Activated CD8-positive, alpha-beta T cell treated with anti-CD3 and anti-CD28 coated beads, Interleukin-2, amount 10 ng/mL, durations not matched to agents 7 days and 5 days (primary cell): ENCODE measurements around the gene RPL22L1. TPM values are rescaled to one million over a fixed set of nuclear protein-coding genes. Genes with fewer than 3 reads are reported as not detected.

Source experiments
- ATAC-seq: fragments of 150-1000 bp; cut with Tn5 transposase; one replicate; pipeline ENCODE4 v1.10.0; 2021; ENCODE audit warnings: moderate library complexity
- CTCF ChIA-PET: fragments of 350-600 bp; sonication (Branson Sonifier 250); formaldehyde crosslinking; loops from one replicate; lab custom pipeline; 2021; ENCODE audit warnings: antibody characterized with exemption; lab: Charles Lee
- POLR2A ChIA-PET: fragments of 350-600 bp; sonication (Branson Sonifier 250); formaldehyde crosslinking; loops from one replicate; lab custom pipeline; 2021; ENCODE audit warnings: antibody characterized with exemption; lab: Charles Lee
- DNase-seq: peaks from one replicate; pipeline ENCODE4 v3.0.0-alpha.2; 2020
- H3K27ac Mint-ChIP-seq: one replicate; pipeline ENCODE4 v1.8.0; 2021; ENCODE audit warnings: mild to moderate bottlenecking, mixed read lengths
- H3K27me3 Mint-ChIP-seq: one replicate; pipeline ENCODE4 v1.8.0; 2021; ENCODE audit warnings: low read depth, mixed read lengths
- H3K36me3 Mint-ChIP-seq: one replicate; pipeline ENCODE4 v1.8.0; 2021; ENCODE audit warnings: low read depth, mixed read lengths
- H3K4me1 Mint-ChIP-seq: one replicate; pipeline ENCODE4 v1.8.0; 2021; ENCODE audit warnings: low read depth, mixed read lengths
- H3K4me3 Mint-ChIP-seq: one replicate; pipeline ENCODE4 v1.8.0; 2021; ENCODE audit warnings: mild to moderate bottlenecking, mixed read lengths
- H3K9me3 Mint-ChIP-seq: one replicate; pipeline ENCODE4 v1.8.0; 2022; ENCODE audit warnings: mixed read lengths; ENCODE audit not compliant: insufficient read depth
- total RNA-seq, 2 experiments: library from RNA; stranded (reverse); gene quantifications; one replicate each; pipeline ENCODE4 v1.2.3, GENCODE V29; 2021

Gene RPL22L1
- total RNA-seq, 2 experiments from 2014 or later, result 80.3 to 89.3 TPM

- POLR2A ChIA-PET, result no interaction called here
- Mint-ChIP-seq H3K4me3 (no peak overlapping the region), H3K4me1 (no peaks in the 10 kb centered on the region), H3K27me3 (peaks cover 2% of the 10 kb centered on the region), H3K36me3 (peaks cover 2% of the 10 kb centered on the region), H3K27ac (no peak overlapping the region), H3K9me3 (no peaks in the 10 kb centered on the region)
- no peak for DNase-seq
- CTCF ChIA-PET, result no interaction called here
- no peak for ATAC-seq
Measured at GRCh38 chr3:170876537-170876936, 6.5 kb upstream of the RPL22L1 start.

DNA sequence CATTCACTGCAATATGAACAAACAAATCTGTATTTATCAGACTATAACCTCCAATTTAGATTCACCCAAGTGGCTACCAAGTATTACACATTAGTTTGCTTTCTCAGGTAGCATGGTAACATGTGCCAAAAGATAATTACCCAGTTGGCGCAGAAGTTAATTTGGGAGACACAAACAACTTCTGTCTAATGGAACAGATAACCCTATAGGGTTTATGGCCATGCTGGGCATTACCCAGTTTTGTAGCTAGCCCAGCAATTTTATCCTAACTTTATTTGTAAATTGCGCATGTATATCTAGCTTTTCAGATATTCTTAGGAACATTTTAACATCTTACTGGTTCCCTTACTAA lies 780 bp downstream of the RPL22L1 start:
- POLR2A ChIA-PET, result interaction anchor here (0.8 to 3.0 kb wide), 6 partner anchors 11 to 1096 kb away, joined by 3 to 31 read pairs (median 4); partner anchors contain the start of genes EIF5A2 and MYNN
- peak overlapping the region; percentile 85 for H3K4me3 Mint-ChIP-seq

GRCh38 chr3:170868577-170869238 lies 1.3 kb downstream of the RPL22L1 start:
- peaks cover 26% of the 10 kb centered on the region for H3K4me1 Mint-ChIP-seq
- H3K36me3 Mint-ChIP-seq, result peaks cover 41% of the 10 kb centered on the region

More for the DNA sequence above, 780 bp downstream of the RPL22L1 start:
- H3K27me3 Mint-ChIP-seq, result no peaks in the 10 kb centered on the region
- peaks cover 26% of the 10 kb centered on the region for H3K4me1 Mint-ChIP-seq
- peak overlapping the region; percentile 95 for H3K27ac Mint-ChIP-seq
- H3K36me3 Mint-ChIP-seq, result peaks cover 41% of the 10 kb centered on the region
- H3K9me3 Mint-ChIP-seq, result no peaks in the 10 kb centered on the region
- CTCF ChIA-PET, result interaction anchor here (0.9 to 1.2 kb wide), 6 partner anchors 17 to 455 kb away, joined by 3 to 6 read pairs (median 3); partner anchors contain the start of gene EIF5A2
- DNase-seq, result no peak
- ATAC-seq, result no peak

GRCh38 chr3:170867143-170867937 lies 2.7 kb downstream of the RPL22L1 start:
- POLR2A ChIA-PET, result interaction anchor here (3.0 kb wide), 1 partner anchor 42 kb away, joined by 31 read pairs; the partner anchor contains the start of gene EIF5A2
- H3K27me3 Mint-ChIP-seq, result no peaks in the 10 kb centered on the region
- H3K27ac Mint-ChIP-seq, result peak overlapping the region; percentile 56
- peaks cover 41% of the 10 kb centered on the region for H3K36me3 Mint-ChIP-seq
- no peak for ATAC-seq
- CTCF ChIA-PET, result interaction anchor here (2.3 kb wide), 1 partner anchor 56 kb away, joined by 9 read pairs; no protein-coding TSS in a partner anchor
- no peak for DNase-seq
- peaks cover 26% of the 10 kb centered on the region for H3K4me1 Mint-ChIP-seq
- no peaks in the 10 kb centered on the region for H3K9me3 Mint-ChIP-seq
- peak overlapping the region; percentile 59 for H3K4me3 Mint-ChIP-seq

More at GRCh38 chr3:170868577-170869238, 1.3 kb downstream of the RPL22L1 start:
- Mint-ChIP-seq H3K4me3 (peak overlapping the region; percentile 85), H3K27me3 (no peaks in the 10 kb centered on the region), H3K27ac (peak overlapping the region; percentile 95), H3K9me3 (no peaks in the 10 kb centered on the region)
- ChIA-PET CTCF (interaction anchor here (0.9 to 1.2 kb wide), 4 partner anchors 16 to 455 kb away, joined by 3 read pairs; partner anchors contain the start of gene EIF5A2), POLR2A (interaction anchor here (1.4 to 3.0 kb wide), 3 partner anchors 41 to 1096 kb away, joined by 4 to 31 read pairs (median 6); partner anchors contain the start of genes EIF5A2 and MYNN)
- DNase-seq (no peak), ATAC-seq (no peak)

DNA sequence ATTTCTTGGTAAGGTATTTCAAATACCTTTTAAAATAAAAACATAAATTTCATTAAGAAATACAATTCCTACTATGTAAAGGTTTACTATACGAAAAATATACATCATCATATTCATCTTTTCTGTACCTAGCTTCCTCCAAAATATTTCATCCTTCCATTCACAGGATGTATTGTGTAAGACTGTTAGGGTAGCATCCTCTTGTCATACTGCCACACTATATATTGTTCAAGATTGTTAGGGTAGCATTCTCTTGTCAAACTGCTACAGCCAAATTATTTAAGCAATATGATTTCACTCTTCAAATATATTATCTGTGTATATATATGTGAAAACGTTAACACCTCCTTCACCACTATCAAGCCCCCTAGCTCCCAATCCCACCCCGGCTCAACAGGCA lies 3.5 kb downstream of the RPL22L1 start:
- peaks cover 38% of the 10 kb centered on the region for H3K36me3 Mint-ChIP-seq
- H3K9me3 Mint-ChIP-seq, result no peaks in the 10 kb centered on the region
- CTCF ChIA-PET, result interaction anchor here (0.9 to 2.3 kb wide), 2 partner anchors 53 to 55 kb away, joined by 3 to 9 read pairs; no protein-coding TSS in a partner anchor
- DNase-seq, result no peak
- peaks cover 26% of the 10 kb centered on the region for H3K4me1 Mint-ChIP-seq
- H3K4me3 Mint-ChIP-seq, result no peak overlapping the region
- no peak overlapping the region for H3K27ac Mint-ChIP-seq
- H3K27me3 Mint-ChIP-seq, result no peaks in the 10 kb centered on the region
- POLR2A ChIA-PET, result no interaction called here
- no peak for ATAC-seq

DNA sequence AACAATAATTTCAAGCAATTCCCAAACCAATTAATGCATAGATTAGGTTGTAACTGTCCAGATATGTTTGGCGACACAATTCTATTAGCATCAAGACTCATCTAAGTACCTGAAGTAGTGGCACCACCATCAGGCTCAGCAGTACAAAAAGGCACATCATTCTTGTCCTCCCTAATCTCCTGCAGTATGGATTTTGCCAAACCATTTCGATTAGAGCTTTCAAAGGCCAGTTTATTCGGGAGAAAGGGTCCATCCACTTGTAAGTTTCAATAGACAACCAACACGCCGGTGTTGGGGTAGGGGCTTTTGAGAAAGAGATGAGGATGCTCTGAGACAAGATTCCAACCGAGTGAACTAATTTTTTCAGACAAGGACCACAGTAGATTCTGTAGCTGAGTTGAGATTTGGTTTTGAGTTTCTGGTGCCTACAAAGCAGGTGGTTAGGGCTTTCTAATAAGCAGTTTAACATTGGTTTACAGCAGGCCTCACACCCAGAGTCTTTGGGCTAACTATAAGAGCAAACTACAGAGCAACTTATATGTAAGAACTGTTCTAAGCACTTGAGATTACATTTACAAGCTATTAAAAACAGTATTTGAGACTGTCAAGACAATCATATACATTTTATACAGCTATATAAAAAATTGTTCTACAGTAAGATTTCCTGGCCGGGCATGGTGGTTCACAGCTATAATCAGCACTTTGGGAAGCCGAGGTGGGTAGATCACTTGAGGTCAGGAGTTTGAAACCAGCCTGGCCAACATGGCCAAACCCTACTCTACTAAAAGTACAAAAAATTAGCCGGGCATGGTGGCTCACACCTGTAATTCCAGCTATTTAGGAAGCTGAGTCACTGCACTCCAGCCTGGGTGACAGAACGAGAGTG lies 4.5 kb downstream of the RPL22L1 start:
- CTCF ChIA-PET, result interaction anchor here (0.9 to 2.3 kb wide), 2 partner anchors 52 to 54 kb away, joined by 3 to 9 read pairs; no protein-coding TSS in a partner anchor
- H3K9me3 Mint-ChIP-seq, result no peaks in the 10 kb centered on the region
- no peak for ATAC-seq
- H3K36me3 Mint-ChIP-seq, result peaks cover 38% of the 10 kb centered on the region
- H3K4me1 Mint-ChIP-seq, result peaks cover 17% of the 10 kb centered on the region
- no peak for DNase-seq
- H3K27ac Mint-ChIP-seq, result no peak overlapping the region
- H3K4me3 Mint-ChIP-seq, result no peak overlapping the region
- H3K27me3 Mint-ChIP-seq, result no peaks in the 10 kb centered on the region
- POLR2A ChIA-PET, result interaction anchor here (1.0 kb wide), 1 partner anchor 10 kb away, joined by 3 read pairs; no protein-coding TSS in a partner anchor

GRCh38 chr3:170864525-170865208 lies 5.3 kb downstream of the RPL22L1 start:
- Mint-ChIP-seq H3K4me1 (peaks cover 12% of the 10 kb centered on the region), H3K27ac (no peak overlapping the region), H3K27me3 (no peaks in the 10 kb centered on the region), H3K9me3 (no peaks in the 10 kb centered on the region), H3K36me3 (peaks cover 34% of the 10 kb centered on the region), H3K4me3 (no peak overlapping the region)
- ATAC-seq, result no peak
- CTCF ChIA-PET, result no interaction called here
- no peak for DNase-seq
- POLR2A ChIA-PET, result interaction anchor here (1.0 kb wide), 1 partner anchor 9 kb away, joined by 3 read pairs; no protein-coding TSS in a partner anchor

DNA sequence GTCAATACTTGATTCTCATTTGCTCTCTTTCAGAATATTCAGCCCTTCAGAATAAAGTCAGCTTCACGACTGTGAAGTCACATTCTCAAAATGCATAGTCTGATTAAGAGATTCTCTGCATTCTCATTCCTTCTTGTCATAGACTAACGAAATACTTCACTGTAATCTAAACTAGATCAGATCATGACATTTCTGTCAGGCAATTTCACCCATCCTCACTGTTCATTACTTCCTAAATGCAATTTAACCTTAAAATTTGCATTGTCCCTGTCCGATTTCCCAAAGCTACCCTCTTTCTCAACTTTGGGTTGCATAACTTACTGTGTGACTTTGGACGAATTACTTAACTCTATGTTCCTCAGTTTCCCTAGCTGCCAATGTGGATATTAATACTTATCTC lies 6.2 kb downstream of the RPL22L1 start:
- POLR2A ChIA-PET, result no interaction called here
- Mint-ChIP-seq H3K9me3 (no peaks in the 10 kb centered on the region), H3K36me3 (peaks cover 30% of the 10 kb centered on the region), H3K4me3 (no peak overlapping the region), H3K27me3 (no peaks in the 10 kb centered on the region), H3K27ac (no peak overlapping the region), H3K4me1 (peaks cover 12% of the 10 kb centered on the region)
- ATAC-seq (no peak), DNase-seq (no peak)
- CTCF ChIA-PET, result interaction anchor here (1.4 kb wide), 1 partner anchor 8 kb away, joined by 3 read pairs; no protein-coding TSS in a partner anchor

DNA sequence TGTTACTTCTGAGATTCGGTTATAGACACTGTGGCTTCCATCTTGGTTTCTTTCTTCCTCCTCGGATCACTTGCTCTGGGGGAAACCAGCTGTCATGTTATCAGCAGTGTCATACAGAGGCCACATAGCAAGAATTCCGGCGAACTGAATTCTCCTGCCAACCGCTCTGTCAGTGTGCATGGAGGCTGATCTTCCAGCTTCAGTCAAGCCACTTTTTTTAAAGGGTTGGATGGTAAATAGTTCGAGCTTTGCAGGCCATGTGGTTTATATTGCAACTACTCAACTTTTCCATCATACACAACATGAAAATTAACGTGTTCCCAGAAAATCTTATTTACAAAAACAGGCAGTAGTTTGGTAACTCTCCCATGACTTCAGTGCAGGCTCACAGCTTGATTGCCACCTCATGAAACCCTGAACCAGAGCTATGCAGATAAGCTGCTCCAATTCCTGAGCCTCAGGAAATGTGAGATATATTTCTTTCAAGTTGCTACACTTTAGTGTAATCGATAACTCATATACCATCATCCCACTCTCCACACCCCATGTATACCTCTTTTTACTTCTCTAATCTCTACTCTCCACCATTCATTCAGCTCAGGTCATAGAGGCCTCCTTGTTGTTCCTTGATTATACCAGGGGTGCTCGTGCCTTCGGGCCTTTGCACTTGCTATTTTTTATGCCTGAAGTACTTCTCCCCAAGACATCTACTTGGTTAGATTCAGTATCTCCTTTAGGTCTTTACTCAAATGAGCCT lies 7.2 kb downstream of the RPL22L1 start:
- ChIA-PET CTCF (interaction anchor here (0.8 to 1.8 kb wide), 3 partner anchors 10 to 51 kb away, joined by 3 to 7 read pairs (median 3); no protein-coding TSS in a partner anchor), POLR2A (interaction anchor here (0.6 kb wide), 1 partner anchor 895 kb away, joined by 4 read pairs; no protein-coding TSS in a partner anchor)
- DNase-seq (no peak), ATAC-seq (peak; percentile 18)
- Mint-ChIP-seq H3K27ac (no peak overlapping the region), H3K4me1 (peaks cover 10% of the 10 kb centered on the region), H3K4me3 (no peak overlapping the region), H3K27me3 (no peaks in the 10 kb centered on the region), H3K9me3 (no peaks in the 10 kb centered on the region), H3K36me3 (peaks cover 30% of the 10 kb centered on the region)

- Mint-ChIP-seq H3K36me3 (no peaks in the 10 kb centered on the region), H3K4me1 (peaks cover 2% of the 10 kb centered on the region), H3K4me3 (no peak overlapping the region), H3K9me3 (no peaks in the 10 kb centered on the region), H3K27ac (no peak overlapping the region), H3K27me3 (peaks cover 6% of the 10 kb centered on the region)
- ATAC-seq (no peak), DNase-seq (no peak)
- POLR2A ChIA-PET, result interaction anchor here (1.0 kb wide), 1 partner anchor 11 kb away, joined by 4 read pairs; the partner anchor contains the start of gene RPL22L1
- CTCF ChIA-PET, result no interaction called here
Measured at GRCh38 chr3:170858599-170858998, 11.4 kb downstream of the RPL22L1 start.
